NB4 (cell line): Measurements from ENCODE around the gene ATP8B2.
A peak's percentile ranks its signal among the peaks of the same experiment; 100 is the strongest.

Experiments
- DNase-seq: peaks from one replicate; pipeline ENCODE4 v3.0.0; 2010; ENCODE audit warnings: low read depth
- H3K4me3 ChIP-seq: one replicate; pipeline ENCODE4 v1.5.1; 2011; ENCODE audit warnings: mild to moderate bottlenecking, low read depth, low read length, moderate library complexity
- CTCF ChIP-seq: IDR thresholded peaks from one replicate; pipeline ENCODE4 v1.5.1; 2012; ENCODE audit warnings: low read depth, low read length
- MAX ChIP-seq: IDR thresholded peaks from 2 replicates; pipeline ENCODE4 v1.6.1; 2011; ENCODE audit warnings: low read depth, low read length
- MYC ChIP-seq: IDR thresholded peaks from 2 replicates; pipeline ENCODE4 v1.6.1; 2011; ENCODE audit warnings: low read depth, low read length
- POLR2A ChIP-seq: IDR thresholded peaks from 2 replicates; pipeline ENCODE4 v1.6.1; 2011; ENCODE audit warnings: mild to moderate bottlenecking; ENCODE audit not compliant: insufficient read length; ENCODE audit errors: extremely low read depth

Gene ATP8B2

DNA sequence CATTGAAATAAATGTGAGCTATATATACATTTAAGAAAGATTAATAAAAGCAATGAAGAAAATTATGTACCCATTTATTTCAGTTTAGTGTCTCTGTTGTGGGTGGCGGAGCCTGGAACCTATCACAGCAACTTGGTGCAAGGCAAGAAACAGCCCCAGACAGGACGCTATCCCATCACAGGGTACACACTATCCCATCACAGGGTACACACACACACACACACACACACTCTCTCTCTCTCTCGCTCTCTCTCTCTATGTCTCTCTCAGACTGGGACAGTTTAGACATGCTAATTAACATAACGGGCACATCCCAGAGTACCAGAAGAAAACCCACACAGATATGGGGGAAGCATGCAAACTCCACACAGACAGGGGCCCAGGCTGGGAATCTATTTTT lies 73.4 kb downstream of the ATP8B2 start:
- H3K4me3 ChIP-seq, result no peak overlapping the region
- TF ChIP-seq MYC, result no peak
- no peak for DNase-seq

DNA sequence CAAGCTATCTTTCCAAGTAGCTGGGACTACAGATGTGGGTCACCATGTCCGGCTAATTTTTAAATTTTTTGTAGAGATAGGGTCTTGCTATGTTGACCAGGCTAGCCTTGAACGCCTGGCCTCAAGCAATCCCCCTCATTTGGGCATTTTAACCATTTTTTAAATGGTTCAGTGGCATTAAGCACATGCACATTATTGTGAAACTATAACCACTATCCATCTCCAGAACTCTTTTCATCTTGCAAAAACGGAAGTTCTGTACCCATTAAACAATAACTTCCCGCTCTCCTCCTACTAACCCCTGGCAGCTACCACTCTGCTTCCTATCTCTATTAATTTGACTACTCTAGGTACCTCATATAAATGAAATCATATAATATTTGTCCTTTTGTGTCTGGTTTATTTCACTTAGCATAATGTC lies 75.1 kb downstream of the ATP8B2 start:
- peak; percentile 86 for DNase-seq
- no peak overlapping the region for H3K4me3 ChIP-seq
- TF ChIP-seq MYC (peak; percentile 78), POLR2A (no peak), MAX (peak; percentile 74), CTCF (no peak)
